HepG2 (cell line): Measurements from ENCODE around the gene KIAA1549. TPM values are rescaled to one million over a fixed set of nuclear protein-coding genes. Genes with fewer than 3 reads are reported as not detected.

ENCODE experiments used
- ELF3 ChIP-seq: IDR thresholded peaks from 2 replicates; pipeline ENCODE4 v1.6.1; 2016; ENCODE audit warnings: missing genetic modification reagents, missing compliant biosample characterization
- FOXK1 ChIP-seq: sonication (generic); formaldehyde crosslinking; IDR thresholded peaks from 2 replicates; pipeline ENCODE4 v1.4.0; 2020; ENCODE audit warnings: low read depth, missing genetic modification reagents, borderline replicate concordance
- KAT8 ChIP-seq: IDR thresholded peaks from 2 replicates; pipeline ENCODE4 v1.6.1; 2016; ENCODE audit warnings: missing genetic modification reagents, missing compliant biosample characterization
- POGZ ChIP-seq: sonication (generic); formaldehyde crosslinking; IDR thresholded peaks from 2 replicates; pipeline ENCODE4 v1.4.0; 2020; ENCODE audit warnings: mild to moderate bottlenecking, missing genetic modification reagents
- RAD21 ChIP-seq: fragments of 450-650 bp; formaldehyde crosslinking; IDR thresholded peaks from 2 replicates; pipeline ENCODE4 v1.5.0; 2020; ENCODE audit warnings: mild to moderate bottlenecking
- REXO4 ChIP-seq: sonication (generic); formaldehyde crosslinking; IDR thresholded peaks from 2 replicates; pipeline ENCODE4 v1.8.0; 2022; ENCODE audit warnings: missing genetic modification reagents, mild to moderate bottlenecking, borderline replicate concordance
- SMAD9 ChIP-seq: sonication (generic); formaldehyde crosslinking; IDR thresholded peaks from 2 replicates; pipeline ENCODE4 v1.5.1; 2020; ENCODE audit warnings: mild to moderate bottlenecking, missing genetic modification reagents
- SOX13 ChIP-seq, 3 experiments: fragments of 450-650 bp in 1 of 3; sonication (generic) in 1 of 3; formaldehyde crosslinking in 1 of 3; IDR thresholded peaks in 2 of 3; conservative IDR thresholded peaks in 1 of 3; 2 replicates each; pipeline versions ENCODE4 v1.5.0 to v1.6.1; 2016 to 2020; ENCODE audit warnings: antibody characterized with exemption in 1 of 3, mild to moderate bottlenecking in 1 of 3, missing compliant biosample characterization in 1 of 3, missing genetic modification reagents in 1 of 3, moderate library complexity in 1 of 3
- SOX6 ChIP-seq, 2 experiments: fragments of 450-650 bp in 1 of 2; sonication (generic) in 1 of 2; formaldehyde crosslinking in 1 of 2; IDR thresholded peaks; 2 replicates each; pipeline versions ENCODE4 v1.4.0 to v1.6.1; 2017 to 2020; ENCODE audit warnings: antibody characterized with exemption in 1 of 2, mild to moderate bottlenecking in 1 of 2, missing genetic modification reagents in 1 of 2
- ZGPAT ChIP-seq: IDR thresholded peaks from 2 replicates; pipeline ENCODE4 v1.6.1; 2016; ENCODE audit warnings: mild to moderate bottlenecking
- ZMYM4 ChIP-seq: sonication (generic); formaldehyde crosslinking; IDR thresholded peaks from 2 replicates; pipeline ENCODE4 v1.8.1; 2023; ENCODE audit warnings: mild to moderate bottlenecking, missing genetic modification reagents
- ZNF883 ChIP-seq: sonication (generic); formaldehyde crosslinking; IDR thresholded peaks from 2 replicates; pipeline ENCODE4 v1.5.1; 2020; ENCODE audit warnings: mild to moderate bottlenecking, missing genetic modification reagents; ENCODE audit errors: not compliant biosample characterization
- ZSCAN30 ChIP-seq: sonication (generic); formaldehyde crosslinking; IDR thresholded peaks from 2 replicates; pipeline ENCODE4 v1.5.0; 2020; ENCODE audit warnings: mild to moderate bottlenecking, missing genetic modification reagents
- polyA plus RNA-seq, 8 experiments: library from polyadenylated mRNA; depleted of rRNA in 3 of 8; stranded (reverse) in 7 of 8; unstranded in 1 of 8; fragments of >200 nt; fragmentation: Illumina TruSeq in 4 of 8; extraction: Trizol in 4 of 8; gene quantifications; 2 replicates each; pipeline versions ENCODE4 v1.2.1 to v1.2.3, GENCODE V29; 2011 to 2016; ENCODE audit warnings: low read depth in 4 of 8, missing spikeins in 1 of 8, mixed read lengths in 1 of 8; ENCODE audit not compliant: insufficient read depth in 1 of 8
- total RNA-seq, 5 experiments: library from RNA; depleted of rRNA; stranded (reverse); fragments of >200 nt; fragmentation: Illumina TruSeq; extraction: Trizol; gene quantifications; 2 replicates each; pipeline ENCODE4 v1.2.3, GENCODE V29; 2016; ENCODE audit warnings: low read depth in 1 of 5
- TF ChIP-seq, protein P1 (sequence below): sonication (generic); formaldehyde crosslinking; IDR thresholded peaks from 2 replicates; pipeline ENCODE4 v1.5.0; 2020; ENCODE audit warnings: mild to moderate bottlenecking, missing genetic modification reagents, moderate library complexity
- TF ChIP-seq, protein P2 (sequence below): IDR thresholded peaks from 2 replicates; pipeline ENCODE4 v1.6.1; 2016; ENCODE audit warnings: low read depth

The KIAA1549 gene
- total and polyA plus RNA-seq, 2 of the 13 experiments (the other 11 are each of a cell fraction or from before 2014, with no cell fraction given) = 1.1 to 1.8 TPM

GRCh38 chr7:138886501-138886917 lies 94.7 kb downstream of the KIAA1549 start (continued):
- TF ChIP-seq, protein P1, sequence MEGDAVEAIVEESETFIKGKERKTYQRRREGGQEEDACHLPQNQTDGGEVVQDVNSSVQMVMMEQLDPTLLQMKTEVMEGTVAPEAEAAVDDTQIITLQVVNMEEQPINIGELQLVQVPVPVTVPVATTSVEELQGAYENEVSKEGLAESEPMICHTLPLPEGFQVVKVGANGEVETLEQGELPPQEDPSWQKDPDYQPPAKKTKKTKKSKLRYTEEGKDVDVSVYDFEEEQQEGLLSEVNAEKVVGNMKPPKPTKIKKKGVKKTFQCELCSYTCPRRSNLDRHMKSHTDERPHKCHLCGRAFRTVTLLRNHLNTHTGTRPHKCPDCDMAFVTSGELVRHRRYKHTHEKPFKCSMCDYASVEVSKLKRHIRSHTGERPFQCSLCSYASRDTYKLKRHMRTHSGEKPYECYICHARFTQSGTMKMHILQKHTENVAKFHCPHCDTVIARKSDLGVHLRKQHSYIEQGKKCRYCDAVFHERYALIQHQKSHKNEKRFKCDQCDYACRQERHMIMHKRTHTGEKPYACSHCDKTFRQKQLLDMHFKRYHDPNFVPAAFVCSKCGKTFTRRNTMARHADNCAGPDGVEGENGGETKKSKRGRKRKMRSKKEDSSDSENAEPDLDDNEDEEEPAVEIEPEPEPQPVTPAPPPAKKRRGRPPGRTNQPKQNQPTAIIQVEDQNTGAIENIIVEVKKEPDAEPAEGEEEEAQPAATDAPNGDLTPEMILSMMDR = peak; percentile 67
- TF ChIP-seq SOX6 (IDR thresholded peaks at IDR 0.05) (no peak), SOX6 (CRISPR knock-in tag; IDR thresholded peaks at IDR 0.05) (0 out of 2 replicates have a peak, but pooled peaks have one; percentile 20), FOXK1 (CRISPR knock-in tag) (peak; percentile 38; the same call in 1 of the 2 replicates), KAT8 (CRISPR knock-in tag) (peak; percentile 66), ZGPAT (CRISPR knock-in tag) (0 out of 2 replicates have a peak, but pooled peaks have one; percentile 17), SOX13 (IDR thresholded peaks at IDR 0.05) (no peak), SOX13 (CRISPR knock-in tag; conservative IDR thresholded peaks at IDR 0.05 in 1 of 2, IDR thresholded peaks at IDR 0.05 in 1 of 2) (0 out of 4 replicates have a peak, but pooled peaks of 1 of the 2 experiments have one; percentile 9), RAD21 (CRISPR knock-in tag) (peak; percentile 31; the same call in 1 of the 2 replicates), POGZ (CRISPR knock-in tag) (peak; percentile 25; the same call in 1 of the 2 replicates), REXO4 (CRISPR knock-in tag) (no peak), ZNF883 (CRISPR knock-in tag) (no peak), ZSCAN30 (CRISPR knock-in tag) (no peak), SMAD9 (CRISPR knock-in tag) (no peak), ZMYM4 (CRISPR knock-in tag) (0 out of 2 replicates have a peak, but pooled peaks have one; percentile 29), ELF3 (CRISPR knock-in tag) (0 out of 2 replicates have a peak, but pooled peaks have one; percentile 43)
- TF ChIP-seq, protein P2, sequence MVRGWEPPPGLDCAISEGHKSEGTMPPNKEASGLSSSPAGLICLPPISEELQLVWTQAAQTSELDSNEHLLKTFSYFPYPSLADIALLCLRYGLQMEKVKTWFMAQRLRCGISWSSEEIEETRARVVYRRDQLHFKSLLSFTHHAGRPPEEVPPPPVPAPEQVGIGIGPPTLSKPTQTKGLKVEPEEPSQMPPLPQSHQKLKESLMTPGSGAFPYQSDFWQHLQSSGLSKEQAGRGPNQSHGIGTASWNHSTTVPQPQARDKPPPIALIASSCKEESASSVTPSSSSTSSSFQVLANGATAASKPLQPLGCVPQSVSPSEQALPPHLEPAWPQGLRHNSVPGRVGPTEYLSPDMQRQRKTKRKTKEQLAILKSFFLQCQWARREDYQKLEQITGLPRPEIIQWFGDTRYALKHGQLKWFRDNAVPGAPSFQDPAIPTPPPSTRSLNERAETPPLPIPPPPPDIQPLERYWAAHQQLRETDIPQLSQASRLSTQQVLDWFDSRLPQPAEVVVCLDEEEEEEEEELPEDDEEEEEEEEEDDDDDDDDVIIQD (CRISPR knock-in tag) = peak; percentile 21; the same call in 1 of the 2 replicates
